A673 (cell line): Measurements from ENCODE around the gene GRP. TPM values are rescaled to one million over a fixed set of nuclear protein-coding genes. Genes with fewer than 3 reads are reported as not detected.

Experiments
- BruUV-seq: library from RNA; stranded (reverse); fragments of 400-500 nt; replicated peaks from 2 replicates; lab custom pipeline; 2021; lab: Mats Ljungman, UMichigan
- CTCF ChIA-PET: fragments of 300-600 bp; sonication (Branson Sonifier 250); formaldehyde crosslinking; loops from one replicate; lab custom pipeline; 2022; ENCODE audit warnings: antibody characterized with exemption; lab: Charles Lee
- POLR2A ChIA-PET: fragments of 300-600 bp; sonication (Branson Sonifier 250); formaldehyde crosslinking; loops from one replicate; lab custom pipeline; 2022; ENCODE audit warnings: antibody characterized with exemption; ENCODE audit not compliant: low non-redundant PET; lab: Charles Lee
- DNase-seq: peaks from one replicate; pipeline ENCODE4 v3.0.0-alpha.2; 2015; ENCODE audit warnings: low spot score
- H3K27ac ChIP-seq: fragments of 200-600 bp; sonication (generic); 2 replicates; pipeline ENCODE4 v1.5.1; 2016; ENCODE audit warnings: mixed run types, low read depth, mild to moderate bottlenecking, mixed read lengths, antibody characterized with exemption, low read length; ENCODE audit not compliant: poor library complexity, severe bottlenecking
- H3K27me3 ChIP-seq: fragments of 200-600 bp; sonication (generic); replicated peaks from 2 replicates; pipeline ENCODE4 v1.6.1; 2017; ENCODE audit warnings: mixed run types, low read depth, mild to moderate bottlenecking, mixed read lengths, antibody characterized with exemption, low read length; ENCODE audit not compliant: insufficient read depth, poor library complexity
- H3K36me3 ChIP-seq: fragments of 200-600 bp; sonication (generic); 2 replicates; pipeline ENCODE4 v1.6.1; 2016; ENCODE audit warnings: mixed run types, mild to moderate bottlenecking, mixed read lengths, antibody characterized with exemption, low read length; ENCODE audit not compliant: insufficient read depth, poor library complexity, severe bottlenecking
- H3K4me1 ChIP-seq: fragments of 200-600 bp; sonication (generic); 2 replicates; pipeline ENCODE4 v1.6.1; 2017; ENCODE audit warnings: mixed run types, mild to moderate bottlenecking, mixed read lengths, antibody characterized with exemption, low read length; ENCODE audit not compliant: insufficient read depth, poor library complexity, severe bottlenecking
- H3K4me3 ChIP-seq: fragments of 200-600 bp; sonication (generic); 2 replicates; pipeline ENCODE4 v1.5.1; 2016; ENCODE audit warnings: low read depth, mixed run types, mild to moderate bottlenecking, mixed read lengths, low read length; ENCODE audit not compliant: poor library complexity, severe bottlenecking
- H3K9me3 ChIP-seq: fragments of 200-600 bp; sonication (generic); 2 replicates; pipeline ENCODE4 v1.6.1; 2016; ENCODE audit warnings: mixed run types, low read depth, mild to moderate bottlenecking, mixed read lengths, antibody characterized with exemption, low read length; ENCODE audit not compliant: poor library complexity, severe bottlenecking
- CTCF ChIP-seq: fragments of 300-800, 200-600 bp; sonication (generic); conservative IDR thresholded peaks from 2 replicates; pipeline ENCODE4 v1.5.1; 2017; ENCODE audit warnings: low read depth, mild to moderate bottlenecking, antibody characterized with exemption, low read length, moderate library complexity, mixed read lengths
- EZH2 ChIP-seq: fragments of 200-600 bp; sonication (generic); IDR thresholded peaks from 2 replicates; pipeline ENCODE4 v1.6.1; 2017; ENCODE audit warnings: borderline replicate concordance, low read depth, mild to moderate bottlenecking, mixed read lengths, antibody characterized with exemption, low read length; ENCODE audit not compliant: poor library complexity, severe bottlenecking
- intact Hi-C: fragments of 100-400 bp; cut with micrococcal nuclease; formaldehyde crosslinking; loops from one replicate; pipeline ENCODE4 v1.10.0; 2022; ENCODE audit not compliant: unreplicated experiment
- total RNA-seq: library from RNA; stranded (reverse); gene quantifications from 2 replicates; pipeline ENCODE4 v1.2.3, GENCODE V29; 2021

GRP gene
- total RNA-seq, 1 experiment from 2014 or later: 346 TPM

- H3K4me1 ChIP-seq: peaks cover 44% of the 10 kb centered on the region
- ChIA-PET POLR2A (no interaction called here), CTCF (no interaction called here)
- no peaks in the 10 kb centered on the region for H3K36me3 ChIP-seq
- no peaks in the 10 kb centered on the region for H3K9me3 ChIP-seq
- no peaks in the 10 kb centered on the region for H3K27me3 ChIP-seq
- BruUV-seq: no TSS peak
- H3K4me3 ChIP-seq: no peak overlapping the region
- no peak for TF ChIP-seq EZH2
- TF ChIP-seq CTCF: no peak
- no peak overlapping the region for H3K27ac ChIP-seq
- no peak for DNase-seq
- intact Hi-C loops: loop anchor here (5.0 kb wide), 1 partner anchor 200 kb away; no protein-coding TSS in a partner anchor
Observed at GRCh38 chr18:59202258-59202820, 17.6 kb upstream of the GRP start.

GRCh38 chr18:59207506-59207905 lies 12.5 kb upstream of the GRP start:
- no peaks in the 10 kb centered on the region for H3K9me3 ChIP-seq
- H3K27me3 ChIP-seq: no peaks in the 10 kb centered on the region
- peak overlapping the region; percentile 89 for H3K27ac ChIP-seq
- peaks cover 63% of the 10 kb centered on the region for H3K4me1 ChIP-seq
- POLR2A ChIA-PET: interaction anchor here (0.6 to 1.4 kb wide), 2 partner anchors 12 to 106 kb away, joined by 3 to 7 read pairs; partner anchors contain the start of gene GRP
- no peak overlapping the region for H3K4me3 ChIP-seq
- no TSS peak for BruUV-seq
- peak; percentile 98 for DNase-seq
- intact Hi-C loops: loop anchor here (1.0 to 5.0 kb wide), 2 partner anchors 65 to 105 kb away; no protein-coding TSS in a partner anchor
- TF ChIP-seq CTCF: no peak
- no peak for TF ChIP-seq EZH2
- H3K36me3 ChIP-seq: no peaks in the 10 kb centered on the region
- CTCF ChIA-PET: interaction anchor here (0.7 to 0.8 kb wide), 2 partner anchors 195 to 569 kb away, joined by 3 to 4 read pairs; no protein-coding TSS in a partner anchor

- peaks cover 52% of the 10 kb centered on the region for H3K4me1 ChIP-seq
- intact Hi-C loops: loop anchor here (5.0 kb wide), 1 partner anchor 66 kb away; no protein-coding TSS in a partner anchor
- H3K4me3 ChIP-seq: no peak overlapping the region
- DNase-seq: peak; percentile 84
- no peaks in the 10 kb centered on the region for H3K9me3 ChIP-seq
- BruUV-seq: no TSS peak
- CTCF ChIA-PET: no interaction called here
- H3K27me3 ChIP-seq: no peaks in the 10 kb centered on the region
- peak overlapping the region; percentile 89 for H3K27ac ChIP-seq
- POLR2A ChIA-PET: no interaction called here
- TF ChIP-seq EZH2 (no peak), CTCF (no peak)
- H3K36me3 ChIP-seq: no peaks in the 10 kb centered on the region
Observed at GRCh38 chr18:59208602-59209125, 11.3 kb upstream of the GRP start.
